ENCODE measurements around the gene ERBB4. TPM values are rescaled to one million over a fixed set of nuclear protein-coding genes. Genes with fewer than 3 reads are reported as not detected.

The ERBB4 gene
- total RNA-seq, 4 donors from 2014 or later: 0.26 to 13.3 (median 2.4) TPM

DNA sequence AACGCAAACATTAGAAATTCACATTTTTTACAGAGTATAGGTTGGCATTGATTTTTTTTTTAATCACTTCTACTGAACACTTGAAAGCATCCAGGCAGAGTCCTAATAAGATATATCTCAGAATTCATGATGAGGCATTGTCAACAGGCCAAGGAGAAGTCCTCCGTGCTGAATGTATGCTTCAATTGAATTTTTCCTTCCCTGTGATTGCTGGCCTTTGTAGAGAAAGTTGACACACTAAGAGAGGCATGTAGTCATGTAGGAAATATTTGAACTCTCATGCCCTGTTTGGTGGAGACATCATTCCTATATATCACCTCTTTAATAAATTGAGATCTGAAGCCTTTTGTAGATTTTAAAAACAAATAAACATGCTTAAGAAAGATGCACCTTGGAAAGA lies 1137.3 kb downstream of the ERBB4 start:
- Histone ChIP-seq H3K4me1 (no peaks in the 10 kb centered on the region), H3K27ac (no peak overlapping the region), H3K27me3 (no peaks in the 10 kb centered on the region), H3K4me3 (no peak overlapping the region), H3K9me3 (no peaks in the 10 kb centered on the region), H3K36me3 (no peaks in the 10 kb centered on the region)
- intact Hi-C loops (cut with DNase I; ENCODE audit: low total_unique reads): no loop called here
- DNase-seq: no peak
- TF ChIP-seq, protein P1, sequence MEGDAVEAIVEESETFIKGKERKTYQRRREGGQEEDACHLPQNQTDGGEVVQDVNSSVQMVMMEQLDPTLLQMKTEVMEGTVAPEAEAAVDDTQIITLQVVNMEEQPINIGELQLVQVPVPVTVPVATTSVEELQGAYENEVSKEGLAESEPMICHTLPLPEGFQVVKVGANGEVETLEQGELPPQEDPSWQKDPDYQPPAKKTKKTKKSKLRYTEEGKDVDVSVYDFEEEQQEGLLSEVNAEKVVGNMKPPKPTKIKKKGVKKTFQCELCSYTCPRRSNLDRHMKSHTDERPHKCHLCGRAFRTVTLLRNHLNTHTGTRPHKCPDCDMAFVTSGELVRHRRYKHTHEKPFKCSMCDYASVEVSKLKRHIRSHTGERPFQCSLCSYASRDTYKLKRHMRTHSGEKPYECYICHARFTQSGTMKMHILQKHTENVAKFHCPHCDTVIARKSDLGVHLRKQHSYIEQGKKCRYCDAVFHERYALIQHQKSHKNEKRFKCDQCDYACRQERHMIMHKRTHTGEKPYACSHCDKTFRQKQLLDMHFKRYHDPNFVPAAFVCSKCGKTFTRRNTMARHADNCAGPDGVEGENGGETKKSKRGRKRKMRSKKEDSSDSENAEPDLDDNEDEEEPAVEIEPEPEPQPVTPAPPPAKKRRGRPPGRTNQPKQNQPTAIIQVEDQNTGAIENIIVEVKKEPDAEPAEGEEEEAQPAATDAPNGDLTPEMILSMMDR (IDR thresholded peaks at IDR 0.05): no peak
- no peak for TF ChIP-seq POLR2A (IDR thresholded peaks at IDR 0.05)

DNA sequence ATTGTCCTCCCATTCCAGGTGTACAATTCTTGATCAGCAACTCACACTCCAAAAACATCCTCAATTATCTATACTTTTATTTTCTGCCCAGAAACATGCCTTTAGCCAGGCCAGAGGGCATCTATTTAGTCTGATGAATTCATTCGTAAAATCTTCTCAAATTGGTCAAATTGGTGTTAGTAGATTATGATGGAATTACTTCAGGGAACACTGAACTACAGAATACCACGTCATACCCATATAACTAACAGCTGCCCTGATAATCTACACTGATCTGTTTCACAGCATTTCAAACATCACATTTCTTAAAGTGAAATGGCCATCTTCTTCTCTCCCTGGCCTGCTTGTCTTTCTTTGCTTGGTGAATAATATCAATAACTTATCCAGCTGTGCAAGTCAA lies 1140.8 kb downstream of the ERBB4 start:
- DNase-seq: no peak
- no peaks in the 10 kb centered on the region for H3K36me3 ChIP-seq
- no peak for TF ChIP-seq POLR2A (IDR thresholded peaks at IDR 0.05)
- TF ChIP-seq, protein P1 (IDR thresholded peaks at IDR 0.05): no peak
- H3K9me3 ChIP-seq: no peaks in the 10 kb centered on the region
- no peak overlapping the region for H3K27ac ChIP-seq
- H3K27me3 ChIP-seq: no peaks in the 10 kb centered on the region
- intact Hi-C loops (cut with DNase I; ENCODE audit: low total_unique reads): no loop called here
- H3K4me3 ChIP-seq: no peak overlapping the region
- H3K4me1 ChIP-seq: no peaks in the 10 kb centered on the region

DNA sequence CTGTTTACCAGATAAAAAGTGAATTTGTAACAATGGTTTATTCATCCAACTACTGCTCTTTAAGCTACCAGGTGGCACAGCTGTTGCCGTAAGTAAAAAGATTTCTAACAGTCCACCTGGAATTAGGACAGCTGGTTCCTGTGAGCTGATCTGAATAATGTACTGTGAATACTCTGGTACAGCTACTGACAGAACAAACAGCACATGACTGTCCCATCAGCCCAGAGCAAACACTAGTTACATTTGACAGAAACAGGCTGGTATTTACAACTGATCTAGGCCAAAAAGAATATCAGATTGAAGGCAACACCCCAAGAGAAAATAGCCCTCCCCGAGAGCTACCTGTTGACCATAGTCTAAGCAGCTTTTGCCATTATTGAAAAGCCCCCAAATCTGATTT lies 1141.8 kb downstream of the ERBB4 start:
- H3K9me3 ChIP-seq: no peaks in the 10 kb centered on the region
- no peak overlapping the region for H3K27ac ChIP-seq
- H3K27me3 ChIP-seq: no peaks in the 10 kb centered on the region
- intact Hi-C loops (cut with DNase I; ENCODE audit: low total_unique reads): no loop called here
- H3K4me3 ChIP-seq: no peak overlapping the region
- H3K36me3 ChIP-seq: no peaks in the 10 kb centered on the region
- H3K4me1 ChIP-seq: no peaks in the 10 kb centered on the region
- DNase-seq: no peak
- no peak for TF ChIP-seq POLR2A (IDR thresholded peaks at IDR 0.05)
- TF ChIP-seq, protein P1 (IDR thresholded peaks at IDR 0.05): no peak

DNA sequence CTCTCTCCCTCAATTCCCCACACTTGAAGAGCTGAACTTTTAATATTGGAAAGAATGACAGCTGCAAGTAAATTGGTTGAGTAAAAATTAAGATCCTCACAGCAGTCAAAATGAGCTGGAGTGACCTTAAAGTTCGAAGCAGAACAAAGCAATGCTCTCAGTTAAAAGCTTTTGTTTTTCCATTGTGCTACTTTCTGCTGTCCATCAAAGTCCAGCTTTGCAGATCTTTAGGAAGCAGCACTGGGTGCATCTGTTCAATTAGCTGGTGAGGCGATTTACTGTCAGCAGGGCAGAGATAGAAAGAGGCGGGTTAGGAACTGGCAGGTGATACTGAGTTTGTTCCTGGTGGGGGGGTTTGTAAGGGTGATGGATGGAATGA lies 1147.4 kb downstream of the ERBB4 start:
- TF ChIP-seq, protein P1 (IDR thresholded peaks at IDR 0.05): no peak
- TF ChIP-seq POLR2A (IDR thresholded peaks at IDR 0.05): no peak
- H3K9me3 ChIP-seq: no peaks in the 10 kb centered on the region
- H3K4me1 ChIP-seq: no peaks in the 10 kb centered on the region
- no peak overlapping the region for H3K27ac ChIP-seq
- DNase-seq: no peak
- no peak overlapping the region for H3K4me3 ChIP-seq
- intact Hi-C loops (cut with DNase I; ENCODE audit: low total_unique reads): no loop called here
- H3K36me3 ChIP-seq: no peaks in the 10 kb centered on the region
- H3K27me3 ChIP-seq: no peaks in the 10 kb centered on the region

DNA sequence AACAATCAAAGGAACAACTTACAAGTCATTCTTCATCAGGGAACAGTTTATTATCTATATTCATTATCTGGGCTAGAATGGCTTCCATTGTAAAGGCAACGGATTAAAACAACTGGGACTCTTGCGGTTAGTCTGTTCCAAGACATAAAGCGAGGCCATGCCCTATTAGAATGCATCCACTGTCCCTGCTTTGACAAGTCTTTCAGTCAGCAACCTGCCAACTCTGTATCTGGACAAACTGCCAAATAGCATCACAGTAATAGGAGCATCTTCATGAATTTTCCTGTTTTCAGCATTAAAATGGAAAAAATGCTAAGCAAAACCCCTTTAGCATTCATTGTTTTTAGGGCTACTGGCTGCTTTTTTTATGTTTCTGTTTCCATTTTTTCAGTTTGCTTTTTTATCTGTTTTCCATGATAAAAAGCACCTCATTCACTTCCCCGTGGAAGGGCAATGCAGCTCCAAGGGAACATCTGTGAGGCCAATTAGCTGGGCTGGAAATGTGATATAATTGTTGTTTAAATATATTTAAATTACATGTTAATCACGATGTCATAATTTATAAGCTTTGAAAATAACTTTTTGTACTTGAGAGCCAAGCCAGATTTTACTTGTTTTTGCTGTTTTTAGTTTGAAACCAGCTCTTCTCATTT lies 1147.9 kb downstream of the ERBB4 start:
- no peaks in the 10 kb centered on the region for H3K9me3 ChIP-seq
- no peaks in the 10 kb centered on the region for H3K36me3 ChIP-seq
- intact Hi-C loops (cut with DNase I; ENCODE audit: low total_unique reads): no loop called here
- H3K27me3 ChIP-seq: no peaks in the 10 kb centered on the region
- no peak overlapping the region for H3K4me3 ChIP-seq
- H3K4me1 ChIP-seq: no peaks in the 10 kb centered on the region
- TF ChIP-seq, protein P1 (IDR thresholded peaks at IDR 0.05): no peak
- TF ChIP-seq POLR2A (IDR thresholded peaks at IDR 0.05): no peak
- DNase-seq: no peak
- H3K27ac ChIP-seq: no peak overlapping the region

Measured in uterus (tissue), 4 donors.